ENCODE data around the gene ALDH3A1.

ALDH3A1 gene

GRCh38 chr17:19714542-19715411 lies 33.3 kb downstream of the ALDH3A1 start:
- Histone ChIP-seq H3K27ac (no peak overlapping the region), H3K27me3 (no peaks in the 10 kb centered on the region), H3K4me1 (ENCODE audit: control insufficient read depth in 1 of 2, insufficient read depth in 1 of 2, low read depth in 1 of 2, low read length in 1 of 2) (no peaks in the 10 kb centered on the region), H3K9me3 (no peaks in the 10 kb centered on the region), H3K4me3 (ENCODE audit: low read depth in 1 of 2, low read length in 1 of 2) (no peak overlapping the region), H3K36me3 (no peaks in the 10 kb centered on the region)
- TF ChIP-seq CTCF (IDR thresholded peaks at IDR 0.05): no peak

- H3K36me3 ChIP-seq: no peaks in the 10 kb centered on the region
- TF ChIP-seq CTCF (IDR thresholded peaks at IDR 0.05): no peak
- H3K27ac ChIP-seq: no peak overlapping the region
- no peaks in the 10 kb centered on the region for H3K27me3 ChIP-seq
- H3K4me1 ChIP-seq (ENCODE audit: control insufficient read depth in 1 of 2, insufficient read depth in 1 of 2, low read depth in 1 of 2, low read length in 1 of 2): no peaks in the 10 kb centered on the region
- no peaks in the 10 kb centered on the region for H3K9me3 ChIP-seq
- no peak overlapping the region for H3K4me3 ChIP-seq (ENCODE audit: low read depth in 1 of 2, low read length in 1 of 2)
These were observed 34.2 kb downstream of the ALDH3A1 start for GRCh38 chr17:19713901-19714361.

DNA sequence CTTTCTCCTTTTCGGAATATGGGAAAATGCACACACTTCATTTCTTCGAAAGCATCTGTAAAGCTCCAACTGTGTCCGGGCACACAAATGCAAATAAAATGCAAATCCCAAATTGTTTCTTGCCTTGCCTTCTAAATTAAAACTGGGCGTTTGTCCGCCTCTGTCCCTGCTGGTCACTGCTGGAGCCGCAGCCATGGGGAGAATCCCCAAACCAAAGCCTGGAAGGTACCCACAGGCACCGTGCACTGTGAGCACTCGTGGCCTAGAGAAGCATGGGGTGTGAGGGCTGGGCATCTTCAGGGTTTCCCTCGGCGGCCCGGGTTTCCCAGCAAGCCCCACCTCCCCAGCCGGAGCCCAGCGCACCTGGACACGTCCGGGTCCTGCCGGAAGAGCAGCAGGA lies 34.6 kb downstream of the ALDH3A1 start:
- no peaks in the 10 kb centered on the region for H3K4me1 ChIP-seq (ENCODE audit: control insufficient read depth in 1 of 2, insufficient read depth in 1 of 2, low read depth in 1 of 2, low read length in 1 of 2)
- H3K27me3 ChIP-seq: no peaks in the 10 kb centered on the region
- H3K9me3 ChIP-seq: no peaks in the 10 kb centered on the region
- no peak overlapping the region for H3K4me3 ChIP-seq (ENCODE audit: low read depth in 1 of 2, low read length in 1 of 2)
- TF ChIP-seq CTCF (IDR thresholded peaks at IDR 0.05): no peak
- H3K27ac ChIP-seq: no peak overlapping the region
- H3K36me3 ChIP-seq: no peaks in the 10 kb centered on the region

- no peak for TF ChIP-seq CTCF (IDR thresholded peaks at IDR 0.05)
- H3K36me3 ChIP-seq: no peaks in the 10 kb centered on the region
- H3K27ac ChIP-seq: no peak overlapping the region
- H3K27me3 ChIP-seq: no peaks in the 10 kb centered on the region
- no peaks in the 10 kb centered on the region for H3K9me3 ChIP-seq
- H3K4me1 ChIP-seq (ENCODE audit: control insufficient read depth in 1 of 2, insufficient read depth in 1 of 2, low read depth in 1 of 2, low read length in 1 of 2): no peaks in the 10 kb centered on the region
- no peak overlapping the region for H3K4me3 ChIP-seq (ENCODE audit: low read depth in 1 of 2, low read length in 1 of 2)
These were observed 35.6 kb downstream of the ALDH3A1 start for GRCh38 chr17:19712436-19713004.

DNA sequence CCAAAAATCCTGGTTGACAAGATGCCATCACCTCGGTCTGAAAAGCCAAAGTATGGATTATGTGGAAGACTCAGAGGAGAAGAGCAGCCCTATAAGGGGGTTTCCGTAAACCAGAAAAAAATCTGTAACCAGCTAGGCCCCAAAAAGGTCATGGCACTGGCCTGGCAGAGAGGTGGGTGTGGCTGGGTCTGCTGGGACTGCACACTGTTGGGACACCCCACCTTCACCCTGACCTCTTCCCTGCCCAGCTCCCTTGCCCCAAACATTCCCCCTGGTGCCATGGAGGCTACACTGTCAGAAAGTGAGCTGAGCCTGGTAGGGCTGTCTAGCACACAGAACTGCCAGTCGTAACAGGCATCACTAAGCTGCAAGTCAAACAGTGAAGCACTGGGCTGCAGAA lies 38.3 kb downstream of the ALDH3A1 start:
- Histone ChIP-seq H3K4me1 (ENCODE audit: control insufficient read depth in 1 of 2, insufficient read depth in 1 of 2, low read depth in 1 of 2, low read length in 1 of 2) (no peaks in the 10 kb centered on the region), H3K27me3 (no peaks in the 10 kb centered on the region), H3K9me3 (no peaks in the 10 kb centered on the region), H3K27ac (no peak overlapping the region), H3K4me3 (ENCODE audit: low read depth in 1 of 2, low read length in 1 of 2) (no peak overlapping the region), H3K36me3 (no peaks in the 10 kb centered on the region)
- TF ChIP-seq CTCF (IDR thresholded peaks at IDR 0.05): no peak

Data from neutrophil (primary cell).